Prostate gland (tissue), 2 donors: ENCODE measurements around the gene AOAH.

Experiments used
- POLR2A ChIP-seq: fragments of 450-650 bp; IDR thresholded peaks from one replicate; pipeline ENCODE4 v1.6.1; 2016; ENCODE audit warnings: antibody characterized with exemption, mild to moderate bottlenecking
- TF ChIP-seq, protein P1 (sequence below), 4 experiments: fragments of 200-600 bp in 2 of 4; fragments of 450-650 bp in 2 of 4; sonication (generic) in 2 of 4; IDR thresholded peaks; 1 replicate in 3 of 4; 2 replicates in 1 of 4; pipeline ENCODE4 v1.5.1; 2016 to 2019; ENCODE audit warnings: antibody characterized with exemption in 4 of 4, mild to moderate bottlenecking in 2 of 4, moderate library complexity in 2 of 4

GRCh38 chr7:36741866-36742265 lies 17.6 kb upstream of the AOAH start:
- TF ChIP-seq POLR2A: no peak
- TF ChIP-seq, protein P1, sequence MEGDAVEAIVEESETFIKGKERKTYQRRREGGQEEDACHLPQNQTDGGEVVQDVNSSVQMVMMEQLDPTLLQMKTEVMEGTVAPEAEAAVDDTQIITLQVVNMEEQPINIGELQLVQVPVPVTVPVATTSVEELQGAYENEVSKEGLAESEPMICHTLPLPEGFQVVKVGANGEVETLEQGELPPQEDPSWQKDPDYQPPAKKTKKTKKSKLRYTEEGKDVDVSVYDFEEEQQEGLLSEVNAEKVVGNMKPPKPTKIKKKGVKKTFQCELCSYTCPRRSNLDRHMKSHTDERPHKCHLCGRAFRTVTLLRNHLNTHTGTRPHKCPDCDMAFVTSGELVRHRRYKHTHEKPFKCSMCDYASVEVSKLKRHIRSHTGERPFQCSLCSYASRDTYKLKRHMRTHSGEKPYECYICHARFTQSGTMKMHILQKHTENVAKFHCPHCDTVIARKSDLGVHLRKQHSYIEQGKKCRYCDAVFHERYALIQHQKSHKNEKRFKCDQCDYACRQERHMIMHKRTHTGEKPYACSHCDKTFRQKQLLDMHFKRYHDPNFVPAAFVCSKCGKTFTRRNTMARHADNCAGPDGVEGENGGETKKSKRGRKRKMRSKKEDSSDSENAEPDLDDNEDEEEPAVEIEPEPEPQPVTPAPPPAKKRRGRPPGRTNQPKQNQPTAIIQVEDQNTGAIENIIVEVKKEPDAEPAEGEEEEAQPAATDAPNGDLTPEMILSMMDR (IDR thresholded peaks at IDR 0.05): no peak
